GM19455 (cell line): ENCODE data around the gene MAP1A.

Experiments used
- ATAC-seq: cut with Tn5 transposase; IDR thresholded peaks from one replicate; pipeline ENCODE4 v1.9.1; 2021; ENCODE audit not compliant: unreplicated experiment

The MAP1A gene

GRCh38 chr15:43517354-43518196 is at the start of gene MAP1A:
TSS of gene MAP1A (plus strand) at chr15:43517608. CDS start at chr15:43521474, 3,866 bp downstream.
- no peak for ATAC-seq

DNA sequence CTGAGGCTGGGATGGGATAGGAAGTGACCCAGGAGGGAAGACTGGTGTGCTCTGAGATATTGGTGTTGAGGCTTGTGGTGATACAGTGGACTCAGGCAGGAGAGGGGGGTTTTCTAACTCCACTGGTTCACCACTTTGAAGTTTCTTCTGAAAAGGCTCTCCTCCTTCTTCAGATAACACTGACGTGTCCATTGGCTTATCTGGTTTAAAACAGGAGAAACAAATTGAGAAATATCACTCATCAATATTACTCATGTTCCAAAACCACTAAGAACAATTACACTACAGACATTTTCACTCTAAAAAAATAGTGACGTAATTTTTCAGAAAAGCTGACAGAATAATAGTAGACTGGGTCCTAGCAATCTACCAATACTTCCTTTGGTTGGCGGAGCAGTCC is 47.5 kb upstream of the MAP1A start:
- ATAC-seq: no peak

DNA sequence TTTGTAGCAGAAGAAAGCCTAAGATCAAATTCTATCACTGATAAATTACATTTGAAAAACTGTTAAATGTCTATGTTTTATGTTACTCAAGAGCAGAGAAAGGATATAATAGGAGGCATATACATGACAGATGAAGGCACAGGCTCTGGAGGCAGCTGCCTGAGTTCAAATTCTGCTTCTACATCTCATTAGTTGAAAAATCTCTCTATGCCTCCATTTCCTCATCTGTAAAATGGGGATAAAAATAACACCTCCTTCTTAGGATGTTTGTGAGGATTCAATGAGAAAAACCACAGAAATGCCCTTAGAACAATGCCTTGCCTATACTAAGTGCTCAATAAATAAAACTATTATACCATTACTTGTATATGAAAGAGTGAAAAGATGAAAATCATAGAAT is 45.4 kb upstream of the MAP1A start:
- no peak for ATAC-seq

GRCh38 chr15:43473885-43474284 is 43.5 kb upstream of the MAP1A start:
- ATAC-seq: no peak

GRCh38 chr15:43483297-43484128 is 33.9 kb upstream of the MAP1A start:
- no peak for ATAC-seq

DNA sequence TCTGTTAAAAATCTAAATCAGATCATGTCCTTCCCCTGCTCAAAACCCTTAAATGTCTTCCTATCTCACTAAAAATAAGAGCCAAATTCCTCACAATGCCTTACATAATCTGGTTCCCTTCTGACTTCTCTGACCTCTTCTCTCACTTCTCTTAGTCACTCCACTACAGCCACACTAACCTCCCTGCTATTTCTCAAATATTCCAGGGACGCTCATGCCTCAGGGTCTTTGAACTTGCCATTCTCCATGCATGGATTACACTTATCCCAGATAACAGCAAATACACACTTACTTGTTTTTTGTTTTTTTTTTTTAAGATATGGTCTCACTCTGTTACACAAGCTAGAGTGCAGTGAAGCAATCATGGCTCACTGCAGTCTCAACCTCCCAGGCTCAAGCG is 33.0 kb upstream of the MAP1A start:
- ATAC-seq: no peak

- ATAC-seq: no peak
Measured at GRCh38 chr15:43487271-43487895, 30.0 kb upstream of the MAP1A start.

DNA sequence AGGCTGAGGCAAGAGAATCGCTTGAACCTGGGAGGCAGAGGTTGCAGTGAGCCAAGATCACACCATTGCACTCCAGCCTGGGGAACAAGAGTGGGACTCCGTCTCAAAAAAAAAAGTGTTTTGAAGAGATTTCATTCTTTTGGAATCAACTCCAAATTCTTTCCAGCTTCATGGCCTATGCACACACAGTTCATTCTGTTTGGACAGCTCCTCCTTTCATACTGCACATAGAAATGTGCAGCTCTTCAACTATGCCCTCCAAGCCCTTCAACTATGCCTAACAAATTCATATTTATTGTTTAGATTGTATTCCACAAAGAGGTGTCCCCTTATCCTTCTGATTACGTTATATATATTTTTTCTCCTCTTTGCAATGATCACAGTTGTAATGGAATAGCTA is 28.6 kb upstream of the MAP1A start:
- no peak for ATAC-seq

GRCh38 chr15:43489191-43489590 is 28.2 kb upstream of the MAP1A start:
- no peak for ATAC-seq

- ATAC-seq: no peak
Measured at GRCh38 chr15:43492266-43492665, 25.1 kb upstream of the MAP1A start.

- ATAC-seq: peak; percentile 96
Measured at GRCh38 chr15:43492673-43493601, 24.5 kb upstream of the MAP1A start, which contains the start of gene TP53BP1. TSS of gene TP53BP1 (minus strand) at chr15:43493156. CDS start at chr15:43493043, 113 bp downstream.

GRCh38 chr15:43493703-43494472 is 23.5 kb upstream of the MAP1A start:
- ATAC-seq: no peak

DNA sequence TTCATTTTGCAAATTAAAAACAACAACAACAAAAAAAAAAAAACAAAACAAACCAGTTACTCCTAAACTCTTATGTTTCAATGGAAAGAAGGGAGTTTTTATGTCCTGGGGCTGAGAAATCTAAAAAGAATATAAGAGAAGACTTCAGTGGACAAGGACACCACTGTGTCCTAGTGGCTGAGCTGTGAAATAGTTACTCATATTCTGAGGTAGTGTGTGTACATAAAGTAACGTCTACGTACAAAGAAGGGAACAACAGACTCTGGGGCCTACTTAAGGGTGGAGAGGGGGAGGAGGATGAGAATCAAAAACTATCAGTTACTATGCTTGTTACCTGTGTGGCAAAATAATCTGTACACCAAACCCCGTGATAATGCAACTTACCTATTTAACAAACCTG is 18.4 kb upstream of the MAP1A start:
- ATAC-seq: no peak

- no peak for ATAC-seq
Measured at GRCh38 chr15:43499635-43500034, 17.8 kb upstream of the MAP1A start.

GRCh38 chr15:43505738-43506137 is 11.7 kb upstream of the MAP1A start:
- no peak for ATAC-seq

- no peak for ATAC-seq
Measured at GRCh38 chr15:43508421-43508820, 9.0 kb upstream of the MAP1A start.

- no peak for ATAC-seq
Measured at GRCh38 chr15:43508991-43509659, 8.3 kb upstream of the MAP1A start.

- ATAC-seq: no peak
Measured at GRCh38 chr15:43509660-43510199, 7.7 kb upstream of the MAP1A start.
